ENCODE results near the gene DNAJC6. TPM values are rescaled to one million over a fixed set of nuclear protein-coding genes. Genes with fewer than 3 reads are reported as not detected.

Gene DNAJC6
- total and polyA plus RNA-seq, 9 donors: 0.60 to 1.2 (median 0.81) TPM

GRCh38 chr1:65399003-65399402, 89.7 kb downstream of the DNAJC6 start:
- DNase-seq: no peak
- H3K36me3 ChIP-seq (ENCODE audit: control insufficient read depth, insufficient read depth, low read length): no peaks in the 10 kb centered on the region
- no peak overlapping the region for H3K27ac ChIP-seq (ENCODE audit: low read length)
- no CpG with 5 or more reads among the region's 1 CpG for WGBS (ENCODE audit: insufficient coverage)
- H3K27me3 ChIP-seq (ENCODE audit: control insufficient read depth, insufficient read depth, low read length): no peaks in the 10 kb centered on the region
- H3K4me3 ChIP-seq (ENCODE audit: low read length): no peak overlapping the region
- H3K9me3 ChIP-seq (replicated peaks; ENCODE audit: control insufficient read depth, low read depth, low read length): no peaks in the 10 kb centered on the region
- H3K4me1 ChIP-seq (ENCODE audit: control insufficient read depth, insufficient read depth, low read length): no peaks in the 10 kb centered on the region

- no CpG with 5 or more reads among the region's 3 CpGs for WGBS (ENCODE audit: insufficient coverage)
- H3K27me3 ChIP-seq (ENCODE audit: control insufficient read depth, insufficient read depth, low read length): no peaks in the 10 kb centered on the region
- no peak overlapping the region for H3K27ac ChIP-seq (ENCODE audit: low read length)
- H3K4me1 ChIP-seq (ENCODE audit: control insufficient read depth, insufficient read depth, low read length): no peaks in the 10 kb centered on the region
- no peak for DNase-seq
- H3K36me3 ChIP-seq (ENCODE audit: control insufficient read depth, insufficient read depth, low read length): no peaks in the 10 kb centered on the region
- no peak overlapping the region for H3K4me3 ChIP-seq (ENCODE audit: low read length)
- no peaks in the 10 kb centered on the region for H3K9me3 ChIP-seq (replicated peaks; ENCODE audit: control insufficient read depth, low read depth, low read length)
These were observed 92.3 kb downstream of the DNAJC6 start for GRCh38 chr1:65401612-65402011.

DNA sequence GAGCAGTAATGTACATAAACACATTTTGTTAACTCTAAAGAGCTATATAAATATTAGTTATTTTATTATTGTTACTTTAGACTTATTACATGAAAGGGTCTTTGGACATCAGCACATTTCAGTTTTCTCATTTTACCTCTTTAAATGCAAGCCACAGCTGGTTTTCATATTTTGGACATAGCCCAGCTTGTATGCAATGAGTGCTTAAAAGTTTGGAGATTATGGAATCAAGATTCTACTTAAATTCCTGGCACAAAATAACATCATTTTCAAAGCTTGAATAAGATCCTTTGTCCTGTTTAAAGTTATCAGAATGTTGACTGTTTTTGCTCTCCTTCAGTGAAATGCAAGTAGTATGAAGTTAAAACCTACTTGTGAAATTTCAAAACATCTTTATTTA, 95.6 kb downstream of the DNAJC6 start:
- Histone ChIP-seq H3K9me3 (replicated peaks; ENCODE audit: control insufficient read depth, low read depth, low read length) (no peaks in the 10 kb centered on the region), H3K27ac (ENCODE audit: low read length) (no peak overlapping the region), H3K27me3 (ENCODE audit: control insufficient read depth, insufficient read depth, low read length) (no peaks in the 10 kb centered on the region), H3K4me3 (ENCODE audit: low read length) (no peak overlapping the region), H3K4me1 (ENCODE audit: control insufficient read depth, insufficient read depth, low read length) (no peaks in the 10 kb centered on the region), H3K36me3 (ENCODE audit: control insufficient read depth, insufficient read depth, low read length) (no peaks in the 10 kb centered on the region)
- peak; percentile 24 for DNase-seq

GRCh38 chr1:65407877-65408276, 98.5 kb downstream of the DNAJC6 start:
- Histone ChIP-seq H3K36me3 (ENCODE audit: control insufficient read depth, insufficient read depth, low read length) (no peaks in the 10 kb centered on the region), H3K27me3 (ENCODE audit: control insufficient read depth, insufficient read depth, low read length) (no peaks in the 10 kb centered on the region), H3K4me3 (ENCODE audit: low read length) (no peak overlapping the region), H3K27ac (ENCODE audit: low read length) (no peak overlapping the region), H3K4me1 (ENCODE audit: control insufficient read depth, insufficient read depth, low read length) (no peaks in the 10 kb centered on the region), H3K9me3 (replicated peaks; ENCODE audit: control insufficient read depth, low read depth, low read length) (no peaks in the 10 kb centered on the region)
- WGBS (ENCODE audit: insufficient coverage): 100% methylated on average over 1 of the region's 2 CpGs
- DNase-seq: no peak

- no CpG with 5 or more reads among the region's 1 CpG for WGBS (ENCODE audit: insufficient coverage)
- Histone ChIP-seq H3K27ac (ENCODE audit: low read length) (no peak overlapping the region), H3K9me3 (replicated peaks; ENCODE audit: control insufficient read depth, low read depth, low read length) (no peaks in the 10 kb centered on the region), H3K4me1 (ENCODE audit: control insufficient read depth, insufficient read depth, low read length) (no peaks in the 10 kb centered on the region), H3K36me3 (ENCODE audit: control insufficient read depth, insufficient read depth, low read length) (no peaks in the 10 kb centered on the region), H3K27me3 (ENCODE audit: control insufficient read depth, insufficient read depth, low read length) (no peaks in the 10 kb centered on the region), H3K4me3 (ENCODE audit: low read length) (no peak overlapping the region)
- no peak for DNase-seq
These were observed 100.0 kb downstream of the DNAJC6 start for GRCh38 chr1:65409314-65409713.

DNA sequence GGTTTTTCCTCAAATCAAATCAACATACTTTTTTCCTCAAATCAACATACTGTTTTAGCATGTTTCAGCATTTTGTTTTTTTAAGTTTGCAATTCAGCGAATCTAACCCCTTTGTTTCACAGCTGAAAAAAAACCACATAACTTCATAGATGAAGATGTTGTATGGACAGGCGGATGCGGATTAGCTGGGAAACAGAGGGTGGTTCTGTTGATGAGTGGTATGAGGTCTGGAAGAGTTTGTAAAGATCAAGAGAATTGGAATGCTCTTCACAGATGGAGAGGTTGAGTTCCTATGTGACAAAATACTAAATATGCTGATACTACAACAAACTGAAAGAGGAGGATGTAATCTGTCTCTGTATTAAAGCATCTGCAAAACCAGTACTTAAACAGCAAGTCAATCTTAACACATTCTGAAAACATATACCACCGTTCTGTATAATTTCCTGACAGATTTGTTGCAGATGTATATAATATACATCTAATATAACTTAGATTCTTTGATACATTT, 100.5 kb downstream of the DNAJC6 start:
- no peaks in the 10 kb centered on the region for H3K4me1 ChIP-seq (ENCODE audit: control insufficient read depth, insufficient read depth, low read length)
- no peak overlapping the region for H3K4me3 ChIP-seq (ENCODE audit: low read length)
- DNase-seq: no peak
- H3K9me3 ChIP-seq (replicated peaks; ENCODE audit: control insufficient read depth, low read depth, low read length): no peaks in the 10 kb centered on the region
- H3K36me3 ChIP-seq (ENCODE audit: control insufficient read depth, insufficient read depth, low read length): no peaks in the 10 kb centered on the region
- no CpG with 5 or more reads among the region's 4 CpGs for WGBS (ENCODE audit: insufficient coverage)
- no peak overlapping the region for H3K27ac ChIP-seq (ENCODE audit: low read length)
- H3K27me3 ChIP-seq (ENCODE audit: control insufficient read depth, insufficient read depth, low read length): no peaks in the 10 kb centered on the region

DNA sequence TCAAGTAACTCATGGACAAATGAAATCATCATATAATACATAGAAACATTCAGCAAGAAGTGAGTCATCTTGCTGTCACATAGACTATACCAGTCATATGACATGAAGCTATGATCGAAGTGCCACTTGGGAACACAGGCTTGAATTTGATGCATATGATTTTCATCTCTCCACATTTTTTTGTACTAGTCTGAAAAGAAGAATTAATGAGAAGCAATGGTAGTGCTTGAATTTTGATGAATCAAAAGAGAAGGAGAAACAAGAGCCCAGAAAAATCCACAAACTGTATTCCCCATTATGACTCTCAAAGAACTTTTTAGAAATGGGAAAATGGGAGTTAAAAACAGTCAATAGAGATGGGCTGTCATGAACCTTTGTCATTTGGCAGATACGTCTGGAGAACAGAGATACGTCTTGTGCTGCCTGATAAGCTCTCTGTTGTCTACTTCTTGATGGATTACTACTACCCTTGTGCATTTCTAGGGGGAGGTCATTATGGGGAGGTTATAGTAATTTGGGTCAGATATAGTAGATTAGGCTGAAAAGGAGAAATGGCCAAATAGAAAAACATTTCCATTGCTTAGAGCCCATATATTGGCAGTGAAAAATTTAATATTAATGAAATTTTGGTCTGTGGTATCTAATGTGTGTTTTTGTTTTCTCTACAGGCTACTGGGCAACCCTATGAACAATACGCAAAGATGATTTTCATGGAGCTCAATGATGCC, 103.1 kb downstream of the DNAJC6 start:
- H3K4me1 ChIP-seq (ENCODE audit: control insufficient read depth, insufficient read depth, low read length): no peaks in the 10 kb centered on the region
- H3K9me3 ChIP-seq (replicated peaks; ENCODE audit: control insufficient read depth, low read depth, low read length): no peaks in the 10 kb centered on the region
- 100% methylated on average over 1 of the region's 4 CpGs for WGBS (ENCODE audit: insufficient coverage)
- DNase-seq: no peak
- H3K27ac ChIP-seq (ENCODE audit: low read length): no peak overlapping the region
- no peak overlapping the region for H3K4me3 ChIP-seq (ENCODE audit: low read length)
- no peaks in the 10 kb centered on the region for H3K36me3 ChIP-seq (ENCODE audit: control insufficient read depth, insufficient read depth, low read length)
- H3K27me3 ChIP-seq (ENCODE audit: control insufficient read depth, insufficient read depth, low read length): peaks cover 3% of the 10 kb centered on the region

- Histone ChIP-seq H3K27ac (ENCODE audit: low read length) (no peak overlapping the region), H3K36me3 (ENCODE audit: control insufficient read depth, insufficient read depth, low read length) (no peaks in the 10 kb centered on the region), H3K4me3 (ENCODE audit: low read length) (no peak overlapping the region), H3K9me3 (replicated peaks; ENCODE audit: control insufficient read depth, low read depth, low read length) (no peaks in the 10 kb centered on the region), H3K27me3 (ENCODE audit: control insufficient read depth, insufficient read depth, low read length) (peaks cover 3% of the 10 kb centered on the region), H3K4me1 (ENCODE audit: control insufficient read depth, insufficient read depth, low read length) (no peaks in the 10 kb centered on the region)
- no peak for DNase-seq
- whole genome bisulfite sequencing (ENCODE audit: insufficient coverage): no CpG with 5 or more reads among the region's 3 CpGs
These were observed 103.6 kb downstream of the DNAJC6 start for GRCh38 chr1:65412984-65413375.

DNA sequence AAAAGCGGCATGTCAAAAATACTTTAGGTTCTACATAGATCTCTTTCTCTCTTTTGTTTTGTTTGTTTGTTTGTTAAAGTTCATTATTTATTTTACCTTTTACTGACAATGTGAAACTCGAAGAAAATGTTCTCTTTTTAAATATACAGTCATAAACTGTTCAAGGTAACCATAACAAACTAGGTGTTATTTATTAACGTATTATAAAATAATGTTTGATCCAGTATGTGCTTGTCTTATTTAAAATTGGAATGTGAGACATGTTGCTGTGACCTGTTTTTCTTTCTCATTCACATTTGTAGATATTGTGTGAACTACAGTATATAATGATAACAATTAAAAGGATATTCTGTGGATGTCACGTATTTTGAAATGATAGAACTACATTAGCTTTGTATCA, 105.2 kb downstream of the DNAJC6 start:
- no peaks in the 10 kb centered on the region for H3K36me3 ChIP-seq (ENCODE audit: control insufficient read depth, insufficient read depth, low read length)
- no CpG with 5 or more reads among the region's 4 CpGs for WGBS (ENCODE audit: insufficient coverage)
- H3K27me3 ChIP-seq (ENCODE audit: control insufficient read depth, insufficient read depth, low read length): peaks cover 3% of the 10 kb centered on the region
- no peak for DNase-seq
- H3K4me1 ChIP-seq (ENCODE audit: control insufficient read depth, insufficient read depth, low read length): peaks cover under 1% of the 10 kb centered on the region
- H3K27ac ChIP-seq (ENCODE audit: low read length): no peak overlapping the region
- H3K9me3 ChIP-seq (replicated peaks; ENCODE audit: control insufficient read depth, low read depth, low read length): no peaks in the 10 kb centered on the region
- H3K4me3 ChIP-seq (ENCODE audit: low read length): no peak overlapping the region

DNA sequence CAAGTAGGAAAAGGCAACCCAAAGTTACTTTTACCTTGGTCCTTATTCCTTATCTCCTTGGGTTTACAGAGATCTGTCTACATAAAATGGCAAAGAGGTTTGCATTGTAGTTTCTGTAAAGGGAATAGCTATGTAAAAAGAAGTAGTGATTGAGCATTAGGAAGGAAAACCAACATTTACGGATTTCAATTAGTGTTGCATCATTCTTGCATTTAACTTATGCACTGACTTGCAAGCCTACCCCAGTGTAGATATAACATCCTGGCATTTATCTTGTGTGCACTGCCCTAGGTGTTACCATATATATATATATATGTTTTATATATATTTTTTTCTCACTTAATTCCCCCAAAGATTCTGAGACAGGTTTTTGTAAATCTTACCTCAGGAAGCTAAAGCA, 107.4 kb downstream of the DNAJC6 start:
- DNase-seq: no peak
- no CpG with 5 or more reads among the region's 1 CpG for whole genome bisulfite sequencing (ENCODE audit: insufficient coverage)
- H3K27ac ChIP-seq (ENCODE audit: low read length): no peak overlapping the region
- peaks cover 5% of the 10 kb centered on the region for H3K4me1 ChIP-seq (ENCODE audit: control insufficient read depth, insufficient read depth, low read length)
- no peaks in the 10 kb centered on the region for H3K36me3 ChIP-seq (ENCODE audit: control insufficient read depth, insufficient read depth, low read length)
- H3K4me3 ChIP-seq (ENCODE audit: low read length): no peak overlapping the region
- peaks cover 3% of the 10 kb centered on the region for H3K27me3 ChIP-seq (ENCODE audit: control insufficient read depth, insufficient read depth, low read length)
- no peaks in the 10 kb centered on the region for H3K9me3 ChIP-seq (replicated peaks; ENCODE audit: control insufficient read depth, low read depth, low read length)

DNA sequence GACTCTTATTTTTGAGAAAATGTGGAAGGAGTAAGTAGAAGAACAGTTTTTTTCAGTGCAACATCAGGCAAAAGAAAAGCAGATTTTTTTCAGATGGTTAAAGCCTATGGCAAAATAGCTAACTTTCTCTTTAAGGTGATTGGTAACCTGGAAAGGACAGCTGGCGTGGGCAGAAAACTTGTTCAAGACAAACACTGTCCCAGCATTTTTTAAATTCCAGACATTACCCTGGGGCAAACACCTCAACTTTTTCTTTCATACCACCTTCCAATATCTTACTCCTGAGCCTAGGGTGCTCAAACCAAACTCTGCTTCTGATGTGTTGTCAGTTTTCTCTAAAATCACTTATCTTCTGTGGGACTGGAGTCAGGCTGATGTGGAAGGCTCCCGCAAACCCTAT, 108.4 kb downstream of the DNAJC6 start:
- DNase-seq: no peak
- WGBS (ENCODE audit: insufficient coverage): 83% methylated on average over 1 of the region's 2 CpGs
- no peaks in the 10 kb centered on the region for H3K9me3 ChIP-seq (replicated peaks; ENCODE audit: control insufficient read depth, low read depth, low read length)

More for the DNA sequence above, 108.4 kb downstream of the DNAJC6 start:
- Histone ChIP-seq H3K4me1 (ENCODE audit: control insufficient read depth, insufficient read depth, low read length) (peaks cover 14% of the 10 kb centered on the region), H3K36me3 (ENCODE audit: control insufficient read depth, insufficient read depth, low read length) (peaks cover 2% of the 10 kb centered on the region), H3K27ac (ENCODE audit: low read length) (no peak overlapping the region), H3K4me3 (ENCODE audit: low read length) (no peak overlapping the region), H3K27me3 (ENCODE audit: control insufficient read depth, insufficient read depth, low read length) (peaks cover 3% of the 10 kb centered on the region)

All from muscle of leg (tissue), 11 donors.